Fibroblast of lung (primary cell): ENCODE results near the gene ZP1. TPM values are rescaled to one million over a fixed set of nuclear protein-coding genes. Genes with fewer than 3 reads are reported as not detected.

Source experiments
- DNase-seq, 2 donors: peaks; one replicate each; pipeline versions ENCODE4 v3.0.0 to v3.0.0-alpha.2; 2010; ENCODE audit warnings: low read depth in 2 of 2
- H2AFZ ChIP-seq: 2 replicates; pipeline ENCODE4 v1.5.1; 2012; ENCODE audit warnings: low read length, control low read depth, inconsistent platforms
- H3K27ac ChIP-seq: 2 replicates; pipeline ENCODE4 v1.5.1; 2011; ENCODE audit warnings: low read length, control low read depth; ENCODE audit not compliant: insufficient read depth
- H3K27me3 ChIP-seq: 2 replicates; pipeline ENCODE4 v1.5.1; 2011; ENCODE audit warnings: mild to moderate bottlenecking, low read length; ENCODE audit not compliant: control insufficient read depth, insufficient read depth
- H3K36me3 ChIP-seq: 2 replicates; pipeline ENCODE4 v1.5.1; 2011; ENCODE audit warnings: low read length; ENCODE audit not compliant: control insufficient read depth, insufficient read depth
- H3K4me1 ChIP-seq: 2 replicates; pipeline ENCODE4 v1.5.1; 2011; ENCODE audit warnings: low read length; ENCODE audit not compliant: control insufficient read depth, insufficient read depth; ENCODE audit errors: extremely low read depth
- H3K4me2 ChIP-seq: 2 replicates; pipeline ENCODE4 v1.5.1; 2011; ENCODE audit warnings: low read length, control low read depth; ENCODE audit not compliant: insufficient read depth; ENCODE audit errors: extremely low read depth
- H3K4me3 ChIP-seq, 4 experiments: fragments of 200-600 bp in 1 of 4; sonication (generic) in 1 of 4; replicated peaks in 1 of 4; 2 replicates each; pipeline ENCODE4 v1.5.1; 2011 to 2016; ENCODE audit warnings: low read length in 4 of 4, low read depth in 3 of 4, mild to moderate bottlenecking in 3 of 4, control low read depth in 2 of 4, inconsistent platforms in 1 of 4, mixed read lengths in 1 of 4; ENCODE audit not compliant: insufficient read depth in 1 of 4; ENCODE audit errors: control extremely low read depth in 1 of 4
- H3K79me2 ChIP-seq: 2 replicates; pipeline ENCODE4 v1.5.1; 2012; ENCODE audit warnings: mild to moderate bottlenecking, low read length, inconsistent platforms; ENCODE audit not compliant: control insufficient read depth, insufficient read depth
- H3K9ac ChIP-seq: 2 replicates; pipeline ENCODE4 v1.5.1; 2011; ENCODE audit warnings: mild to moderate bottlenecking, low read length, control low read depth; ENCODE audit not compliant: insufficient read depth
- H3K9me3 ChIP-seq: 2 replicates; pipeline ENCODE4 v1.5.1; 2012; ENCODE audit warnings: low read depth, low read length; ENCODE audit not compliant: control insufficient read depth, insufficient read depth
- H4K20me1 ChIP-seq: 2 replicates; pipeline ENCODE4 v1.5.1; 2011; ENCODE audit warnings: low read length; ENCODE audit not compliant: control insufficient read depth, insufficient read depth; ENCODE audit errors: extremely low read depth
- CTCF ChIP-seq, 2 donors: IDR thresholded peaks in 1 of 2; conservative IDR thresholded peaks in 1 of 2; 1 replicate in 1 of 2; 2 replicates in 1 of 2; pipeline ENCODE4 v1.5.1; 2011 to 2012; ENCODE audit warnings: low read length in 2 of 2, control low read depth in 1 of 2, inconsistent platforms in 1 of 2, low read depth in 1 of 2, mild to moderate bottlenecking in 1 of 2
- polyA plus RNA-seq, 2 donors: library from polyadenylated mRNA; depleted of rRNA in 1 of 2; stranded (reverse) in 1 of 2; unstranded in 1 of 2; fragments of >200 nt; gene quantifications; 2 replicates each; pipeline ENCODE4 v1.2.1, GENCODE V29; 2011 to 2012; ENCODE audit warnings: missing spikeins in 1 of 2
- total RNA-seq: library from RNA; depleted of rRNA; stranded (reverse); fragments of >200 nt; gene quantifications from 2 replicates; pipeline ENCODE4 v1.2.1, GENCODE V29; 2014

Gene ZP1
- total and polyA plus RNA-seq, 2 donors (not counting 1 experiment from before 2014, with no cell fraction given) = 0.62 TPM; not detected in 1

GRCh38 chr11:60924110-60924905 lies 57.0 kb downstream of the ZP1 start, which contains the start of gene TMEM132A:
Gene TMEM132A, plus strand, starts transcription at chr11:60924460. Its CDS starts 174 bp downstream, at chr11:60924634.
- H3K27ac ChIP-seq = no peak within 1 kb of the TSS
- H3K36me3 ChIP-seq = peaks cover 15% of the 10 kb centered on the region

More at GRCh38 chr11:60924110-60924905, 57.0 kb downstream of the ZP1 start, which contains the start of gene TMEM132A:
- Histone ChIP-seq H4K20me1 (no peaks in the 10 kb centered on the region), H3K27me3 (no peaks in the 10 kb centered on the region), H3K4me3 (peak within 1 kb of the TSS; percentile 34 to 77 (median 62)), H3K4me2 (peak within 1 kb of the TSS; percentile 76), H3K79me2 (peaks cover 2% of the 10 kb centered on the region), H3K4me1 (peaks cover 8% of the 10 kb centered on the region), H3K9me3 (no peaks in the 10 kb centered on the region), H3K9ac (peak within 1 kb of the TSS; percentile 65), H2AFZ (peak within 1 kb of the TSS; percentile 67)
- DNase-seq = peak; percentile 61 to 73
- no peak for TF ChIP-seq CTCF (conservative IDR thresholded peaks at IDR 0.05 in 1 of 2, IDR thresholded peaks at IDR 0.05 in 1 of 2; ENCODE audit: low read depth in 1 of 2, low read length in 2 of 2)

Other genes starting within 250 kb of the ZP1 start
- not detected in 2 replicates for gene MS4A8, start 167.9 kb upstream of the ZP1 start, total RNA-seq
- not detected in 2 replicates for gene MS4A8, start 167.9 kb upstream of the ZP1 start, polyA plus RNA-seq
- gene MS4A18, start 142.8 kb upstream of the ZP1 start, total RNA-seq = not detected in 2 replicates
- not detected in 2 replicates for gene MS4A18, start 142.8 kb upstream of the ZP1 start, polyA plus RNA-seq
- gene MS4A15, start 110.7 kb upstream of the ZP1 start, total RNA-seq = not detected in 2 replicates
- not detected in 2 replicates for gene MS4A15, start 110.7 kb upstream of the ZP1 start, polyA plus RNA-seq
- not detected in 2 replicates for gene MS4A10, start 82.2 kb upstream of the ZP1 start, total RNA-seq
- gene MS4A10, start 82.2 kb upstream of the ZP1 start, polyA plus RNA-seq = not detected in 2 replicates
- 7.2 and 7.4 TPM in 2 replicates for gene CCDC86, start 25.4 kb upstream of the ZP1 start, total RNA-seq
- gene CCDC86, start 25.4 kb upstream of the ZP1 start, polyA plus RNA-seq = 14.9 and 29.4 TPM in 2 replicates
- gene PTGDR2, start 11.6 kb upstream of the ZP1 start, total RNA-seq = 0.26 and 0.33 TPM in 2 replicates
- 0.45 and 2.4 TPM in 2 replicates for gene PTGDR2, start 11.6 kb upstream of the ZP1 start, polyA plus RNA-seq
- 34.7 and 37.7 TPM in 2 replicates for gene PRPF19, start 39.0 kb downstream of the ZP1 start, total RNA-seq
- 32.6 and 55.6 TPM in 2 replicates for gene PRPF19, start 39.0 kb downstream of the ZP1 start, polyA plus RNA-seq
- 18.7 and 21.5 TPM in 2 replicates for gene TMEM109, start 46.6 kb downstream of the ZP1 start, total RNA-seq
- 34.9 and 42.4 TPM in 2 replicates for gene TMEM109, start 46.6 kb downstream of the ZP1 start, polyA plus RNA-seq
- 13.2 and 20.8 TPM in 2 replicates for gene TMEM132A, start 56.9 kb downstream of the ZP1 start, total RNA-seq
- 6.7 and 6.9 TPM in 2 replicates for gene TMEM132A, start 56.9 kb downstream of the ZP1 start, polyA plus RNA-seq
- gene SLC15A3, start 84.6 kb downstream of the ZP1 start, total RNA-seq = 19.5 and 29.9 TPM in 2 replicates
- gene SLC15A3, start 84.6 kb downstream of the ZP1 start, polyA plus RNA-seq = 5.8 and 10.5 TPM in 2 replicates
- gene CD6, start 104.1 kb downstream of the ZP1 start, total RNA-seq = not detected in 2 replicates
- not detected in 2 replicates for gene CD6, start 104.1 kb downstream of the ZP1 start, polyA plus RNA-seq
- gene CD5, start 234.9 kb downstream of the ZP1 start, total RNA-seq = not detected in 2 replicates
- not detected in 2 replicates for gene CD5, start 234.9 kb downstream of the ZP1 start, polyA plus RNA-seq